K562 (cell line): ENCODE data around the gene BBLN. TPM values are rescaled to one million over a fixed set of nuclear protein-coding genes. Genes with fewer than 3 reads are reported as not detected.

Experiments
- ARID2 ChIP-seq: fragments of 450-650 bp; IDR thresholded peaks from 2 replicates; pipeline ENCODE4 v1.6.1; 2017; ENCODE audit warnings: antibody characterized with exemption, mild to moderate bottlenecking
- CEBPB ChIP-seq: fragments of 450-650 bp; IDR thresholded peaks from 2 replicates; pipeline ENCODE4 v1.6.1; 2016; ENCODE audit warnings: missing genetic modification characterization, missing compliant biosample characterization
- FOXP4 ChIP-seq: sonication (generic); formaldehyde crosslinking; IDR thresholded peaks from 2 replicates; pipeline ENCODE4 v1.8.0; 2022; ENCODE audit warnings: mild to moderate bottlenecking, missing genetic modification reagents, borderline replicate concordance
- PHB2 ChIP-seq: fragments of 450-650 bp; IDR thresholded peaks from 2 replicates; pipeline ENCODE4 v1.6.1; 2017; ENCODE audit warnings: low read depth
- PHF8 ChIP-seq: fragments of 200-600 bp; sonication (generic); IDR thresholded peaks from 2 replicates; pipeline ENCODE4 v1.6.1; 2012; ENCODE audit warnings: mixed run types, mild to moderate bottlenecking, inconsistent platforms, low read length, moderate library complexity, borderline replicate concordance
- PREB ChIP-seq: sonication (generic); formaldehyde crosslinking; IDR thresholded peaks from 2 replicates; pipeline ENCODE4 v1.8.1; 2023; ENCODE audit warnings: mild to moderate bottlenecking, missing genetic modification reagents
- SMARCC2 ChIP-seq: fragments of 450-650 bp; IDR thresholded peaks from 2 replicates; pipeline ENCODE4 v1.6.1; 2017; ENCODE audit warnings: antibody characterized with exemption, moderate library complexity, mild to moderate bottlenecking, low read depth
- ZBTB2 ChIP-seq: fragments of 450-650 bp; IDR thresholded peaks from 2 replicates; pipeline ENCODE4 v1.6.1; 2016; ENCODE audit warnings: antibody characterized with exemption
- ZBTB34 ChIP-seq: fragments of 250-450 bp; sonication (Bioruptor Pico); IDR thresholded peaks from 2 replicates; pipeline ENCODE4 v1.8.0; 2021; ENCODE audit warnings: mild to moderate bottlenecking, moderate library complexity
- ZNF512 ChIP-seq: IDR thresholded peaks from 2 replicates; pipeline ENCODE4 v1.6.1; 2016; ENCODE audit warnings: missing genetic modification characterization, missing compliant biosample characterization
- polyA plus RNA-seq, 8 experiments: library from polyadenylated mRNA; depleted of rRNA in 4 of 8; stranded (reverse) in 5 of 8; unstranded in 3 of 8; fragments of >200 nt; fragmentation: Nextera tagmentation in 2 of 8; fragmentation: Illumina TruSeq in 1 of 8; extraction: Ambion mirVana in 2 of 8; extraction: Trizol in 1 of 8; gene quantifications; 2 replicates each; pipeline versions ENCODE4 v1.2.1 to v1.2.3, GENCODE V29; 2011 to 2014; ENCODE audit warnings: inconsistent platforms in 1 of 8, missing spikeins in 1 of 8
- total RNA-seq, 7 experiments: library from RNA; depleted of rRNA in 6 of 7; stranded (reverse); fragments of >200 nt in 6 of 7; fragmentation: Illumina TruSeq in 2 of 7; extraction: Trizol in 2 of 7; gene quantifications; 2 replicates each; pipeline versions ENCODE4 v1.2.1 to v1.2.3, GENCODE V29; 2011 to 2021; ENCODE audit warnings: low replicate concordance in 1 of 7
- TF ChIP-seq, protein P1 (sequence below): fragments of 200-800 bp; sonication (Bioruptor generic); IDR thresholded peaks from 2 replicates; pipeline ENCODE4 v1.6.1; 2017; ENCODE audit warnings: missing genetic modification characterization, missing compliant biosample characterization
- TF ChIP-seq, protein P2 (sequence below): fragments of 200-800 bp; sonication (Bioruptor generic); IDR thresholded peaks from 2 replicates; pipeline ENCODE4 v1.6.1; 2016; ENCODE audit warnings: missing genetic modification characterization, missing compliant biosample characterization

BBLN gene
- total and polyA plus RNA-seq, 9 of the 15 experiments (the other 6 are each of a cell fraction or from before 2014, with no cell fraction given): 4.2 to 331 (median 87.1) TPM

- TF ChIP-seq, protein P1, sequence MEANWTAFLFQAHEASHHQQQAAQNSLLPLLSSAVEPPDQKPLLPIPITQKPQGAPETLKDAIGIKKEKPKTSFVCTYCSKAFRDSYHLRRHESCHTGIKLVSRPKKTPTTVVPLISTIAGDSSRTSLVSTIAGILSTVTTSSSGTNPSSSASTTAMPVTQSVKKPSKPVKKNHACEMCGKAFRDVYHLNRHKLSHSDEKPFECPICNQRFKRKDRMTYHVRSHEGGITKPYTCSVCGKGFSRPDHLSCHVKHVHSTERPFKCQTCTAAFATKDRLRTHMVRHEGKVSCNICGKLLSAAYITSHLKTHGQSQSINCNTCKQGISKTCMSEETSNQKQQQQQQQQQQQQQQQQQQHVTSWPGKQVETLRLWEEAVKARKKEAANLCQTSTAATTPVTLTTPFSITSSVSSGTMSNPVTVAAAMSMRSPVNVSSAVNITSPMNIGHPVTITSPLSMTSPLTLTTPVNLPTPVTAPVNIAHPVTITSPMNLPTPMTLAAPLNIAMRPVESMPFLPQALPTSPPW (CRISPR knock-in tag): no peak
- TF ChIP-seq SMARCC2 (no peak), ZNF512 (tag) (no peak), PHB2 (no peak), ARID2 (no peak), ZBTB2 (no peak), PREB (CRISPR knock-in tag) (no peak), CEBPB (no peak), FOXP4 (CRISPR knock-in tag) (no peak), ZBTB34 (no peak), PHF8 (no peak)
- TF ChIP-seq, protein P2, sequence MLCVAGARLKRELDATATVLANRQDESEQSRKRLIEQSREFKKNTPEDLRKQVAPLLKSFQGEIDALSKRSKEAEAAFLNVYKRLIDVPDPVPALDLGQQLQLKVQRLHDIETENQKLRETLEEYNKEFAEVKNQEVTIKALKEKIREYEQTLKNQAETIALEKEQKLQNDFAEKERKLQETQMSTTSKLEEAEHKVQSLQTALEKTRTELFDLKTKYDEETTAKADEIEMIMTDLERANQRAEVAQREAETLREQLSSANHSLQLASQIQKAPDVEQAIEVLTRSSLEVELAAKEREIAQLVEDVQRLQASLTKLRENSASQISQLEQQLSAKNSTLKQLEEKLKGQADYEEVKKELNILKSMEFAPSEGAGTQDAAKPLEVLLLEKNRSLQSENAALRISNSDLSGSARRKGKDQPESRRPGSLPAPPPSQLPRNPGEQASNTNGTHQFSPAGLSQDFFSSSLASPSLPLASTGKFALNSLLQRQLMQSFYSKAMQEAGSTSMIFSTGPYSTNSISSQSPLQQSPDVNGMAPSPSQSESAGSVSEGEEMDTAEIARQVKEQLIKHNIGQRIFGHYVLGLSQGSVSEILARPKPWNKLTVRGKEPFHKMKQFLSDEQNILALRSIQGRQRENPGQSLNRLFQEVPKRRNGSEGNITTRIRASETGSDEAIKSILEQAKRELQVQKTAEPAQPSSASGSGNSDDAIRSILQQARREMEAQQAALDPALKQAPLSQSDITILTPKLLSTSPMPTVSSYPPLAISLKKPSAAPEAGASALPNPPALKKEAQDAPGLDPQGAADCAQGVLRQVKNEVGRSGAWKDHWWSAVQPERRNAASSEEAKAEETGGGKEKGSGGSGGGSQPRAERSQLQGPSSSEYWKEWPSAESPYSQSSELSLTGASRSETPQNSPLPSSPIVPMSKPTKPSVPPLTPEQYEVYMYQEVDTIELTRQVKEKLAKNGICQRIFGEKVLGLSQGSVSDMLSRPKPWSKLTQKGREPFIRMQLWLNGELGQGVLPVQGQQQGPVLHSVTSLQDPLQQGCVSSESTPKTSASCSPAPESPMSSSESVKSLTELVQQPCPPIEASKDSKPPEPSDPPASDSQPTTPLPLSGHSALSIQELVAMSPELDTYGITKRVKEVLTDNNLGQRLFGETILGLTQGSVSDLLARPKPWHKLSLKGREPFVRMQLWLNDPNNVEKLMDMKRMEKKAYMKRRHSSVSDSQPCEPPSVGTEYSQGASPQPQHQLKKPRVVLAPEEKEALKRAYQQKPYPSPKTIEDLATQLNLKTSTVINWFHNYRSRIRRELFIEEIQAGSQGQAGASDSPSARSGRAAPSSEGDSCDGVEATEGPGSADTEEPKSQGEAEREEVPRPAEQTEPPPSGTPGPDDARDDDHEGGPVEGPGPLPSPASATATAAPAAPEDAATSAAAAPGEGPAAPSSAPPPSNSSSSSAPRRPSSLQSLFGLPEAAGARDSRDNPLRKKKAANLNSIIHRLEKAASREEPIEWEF (CRISPR knock-in tag): no peak
Measured at GRCh38 chr9:128149951-128150593, 10.0 kb upstream of the BBLN start (continued).
